GM23338 (cell line): ENCODE measurements around the gene SMYD3.

Experiments
- CTCF ChIP-seq, 2 experiments: fragments of 200-600 bp in 1 of 2; sonication (generic) in 1 of 2; conservative IDR thresholded peaks; 2 replicates each; pipeline versions ENCODE4 v1.5.1 to v1.6.1; 2016 to 2017; ENCODE audit warnings: antibody characterized with exemption in 2 of 2, low read depth in 2 of 2, mild to moderate bottlenecking in 2 of 2, moderate library complexity in 1 of 2
- EZH2phosphoT487 ChIP-seq: fragments of 200-600 bp; sonication (generic); IDR thresholded peaks from one replicate; pipeline ENCODE4 v1.8.1; 2018; ENCODE audit warnings: antibody characterized with exemption; ENCODE audit not compliant: unreplicated experiment
- POLR2AphosphoS5 ChIP-seq: IDR thresholded peaks from 2 replicates; pipeline ENCODE4 v1.6.1; 2016; ENCODE audit warnings: antibody characterized with exemption, low read depth
- ZNF462 ChIP-seq: fragments of 250-450 bp; sonication (Bioruptor Pico); IDR thresholded peaks from 2 replicates; pipeline ENCODE4 v1.5.0; 2020; ENCODE audit warnings: mild to moderate bottlenecking, moderate library complexity

DNA sequence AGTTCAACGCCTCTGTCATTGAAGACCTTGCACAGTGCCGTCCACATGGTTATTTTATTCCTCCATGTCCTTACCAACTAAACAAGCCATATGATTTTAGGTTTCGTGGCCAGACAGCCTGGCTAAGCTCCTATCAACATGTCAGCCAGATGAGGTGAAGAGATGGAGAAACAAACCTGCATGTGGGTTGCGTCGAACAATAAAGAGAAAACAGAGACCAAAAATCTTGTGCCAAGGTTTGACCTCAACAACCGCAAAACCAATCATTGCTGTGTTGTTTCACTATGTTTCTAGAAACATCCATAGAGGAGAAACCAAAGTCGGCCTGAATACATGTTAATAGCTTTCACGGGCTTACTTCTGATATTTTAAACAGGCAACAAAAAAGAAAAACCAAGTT lies 544.6 kb downstream of the SMYD3 start:
- TF ChIP-seq EZH2phosphoT487 (no peak), POLR2AphosphoS5 (no peak), CTCF (conservative IDR thresholded peaks at IDR 0.05; ENCODE audit: low read depth in 2 of 2) (no peak), ZNF462 (CRISPR knock-in tag) (no peak)
